ENCODE results near the gene FOXK2. TPM values are rescaled to one million over a fixed set of nuclear protein-coding genes. Genes with fewer than 3 reads are reported as not detected.

Gene FOXK2
- total RNA-seq, 2 experiments from 2014 or later: 58.1 to 75.4 TPM

GRCh38 chr17:82517230-82517865, 2.2 kb upstream of the FOXK2 start:
- CTCF ChIA-PET: interaction anchor here (0.7 to 0.8 kb wide), 2 partner anchors 17 to 22 kb away, joined by 3 read pairs; no protein-coding TSS in a partner anchor
- no peak overlapping the region for H3K4me3 Mint-ChIP-seq
- no peaks in the 10 kb centered on the region for H3K9me3 Mint-ChIP-seq (ENCODE audit: low read depth)
- intact Hi-C loops (cut with DNase I, micrococcal nuclease): no loop called here
- no peak for DNase-seq
- POLR2A ChIA-PET: no interaction called here
- peaks cover 10% of the 10 kb centered on the region for H3K36me3 Mint-ChIP-seq (ENCODE audit: low read depth)
- H3K27ac Mint-ChIP-seq: no peak overlapping the region
- H3K4me1 Mint-ChIP-seq: peaks cover 13% of the 10 kb centered on the region
- H3K27me3 Mint-ChIP-seq: no peaks in the 10 kb centered on the region
- ATAC-seq: no peak

GRCh38 chr17:82519971-82520903, 705 bp downstream of the FOXK2 start:
- POLR2A ChIA-PET: interaction anchor here (1.4 to 1.5 kb wide), 3 partner anchors 22 to 69 kb away, joined by 3 to 7 read pairs (median 6); partner anchors contain the start of genes CYBC1 and NARF
- CTCF ChIA-PET: interaction anchor here (0.8 to 1.6 kb wide), 6 partner anchors 21 to 222 kb away, joined by 3 read pairs; no protein-coding TSS in a partner anchor
- H3K4me3 Mint-ChIP-seq: peak overlapping the region; percentile 88
- peak overlapping the region; percentile 92 for H3K27ac Mint-ChIP-seq
- ATAC-seq (no peak), DNase-seq (peak; percentile 66)
- no peaks in the 10 kb centered on the region for H3K27me3 Mint-ChIP-seq
- intact Hi-C loops (cut with DNase I, micrococcal nuclease): loop anchor here (1.0 to 5.0 kb wide), 14 partner anchors 14 to 531 kb away; partner anchors contain the start of genes CYBC1 (in 2 of the 2), NARF (in 2 of the 2), CSNK1D (in 1 of the 2) and HEXD (in 1 of the 2)
- no peaks in the 10 kb centered on the region for H3K9me3 Mint-ChIP-seq (ENCODE audit: low read depth)
- peaks cover 17% of the 10 kb centered on the region for H3K36me3 Mint-ChIP-seq (ENCODE audit: low read depth)
- H3K4me1 Mint-ChIP-seq: peaks cover 33% of the 10 kb centered on the region

GRCh38 chr17:82524540-82524939, 5.0 kb downstream of the FOXK2 start:
- Mint-ChIP-seq H3K4me1 (peaks cover 56% of the 10 kb centered on the region), H3K9me3 (ENCODE audit: low read depth) (no peaks in the 10 kb centered on the region), H3K27me3 (no peaks in the 10 kb centered on the region), H3K27ac (no peak overlapping the region), H3K4me3 (no peak overlapping the region), H3K36me3 (ENCODE audit: low read depth) (peaks cover 22% of the 10 kb centered on the region)
- ATAC-seq (no peak), DNase-seq (no peak)
- intact Hi-C loops (cut with DNase I, micrococcal nuclease): loop anchor here in 1 of 2 experiments (5.0 kb wide), 1 partner anchor 33 kb away; no protein-coding TSS in a partner anchor
- ChIA-PET POLR2A (no interaction called here), CTCF (interaction anchor here (0.9 kb wide), 1 partner anchor 9 kb away, joined by 3 read pairs; no protein-coding TSS in a partner anchor)

GRCh38 chr17:82525712-82526111, 6.2 kb downstream of the FOXK2 start:
- Mint-ChIP-seq H3K27ac (peak overlapping the region; percentile 6), H3K36me3 (ENCODE audit: low read depth) (peaks cover 18% of the 10 kb centered on the region), H3K9me3 (ENCODE audit: low read depth) (no peaks in the 10 kb centered on the region), H3K4me3 (no peak overlapping the region), H3K4me1 (peaks cover 61% of the 10 kb centered on the region), H3K27me3 (no peaks in the 10 kb centered on the region)
- ChIA-PET POLR2A (no interaction called here), CTCF (interaction anchor here (0.6 to 1.5 kb wide), 3 partner anchors 19 to 28 kb away, joined by 3 to 5 read pairs (median 3); no protein-coding TSS in a partner anchor)
- DNase-seq (no peak), ATAC-seq (no peak)
- intact Hi-C loops (cut with DNase I, micrococcal nuclease): no loop called here

GRCh38 chr17:82527898-82528297, 8.4 kb downstream of the FOXK2 start:
- ChIA-PET POLR2A (no interaction called here), CTCF (interaction anchor here (0.6 to 1.3 kb wide), 4 partner anchors 14 to 323 kb away, joined by 3 to 4 read pairs (median 3); no protein-coding TSS in a partner anchor)
- Mint-ChIP-seq H3K27me3 (no peaks in the 10 kb centered on the region), H3K4me3 (no peak overlapping the region), H3K9me3 (ENCODE audit: low read depth) (no peaks in the 10 kb centered on the region), H3K36me3 (ENCODE audit: low read depth) (peaks cover 17% of the 10 kb centered on the region), H3K27ac (peak overlapping the region; percentile 47), H3K4me1 (peaks cover 56% of the 10 kb centered on the region)
- intact Hi-C loops (cut with DNase I, micrococcal nuclease): no loop called here
- DNase-seq (no peak), ATAC-seq (no peak)

GRCh38 chr17:82528484-82529265, 9.1 kb downstream of the FOXK2 start:
- H3K27ac Mint-ChIP-seq: peak overlapping the region; percentile 14
- H3K9me3 Mint-ChIP-seq (ENCODE audit: low read depth): no peaks in the 10 kb centered on the region
- ChIA-PET CTCF (interaction anchor here (1.3 kb wide), 1 partner anchor 18 kb away, joined by 4 read pairs; no protein-coding TSS in a partner anchor), POLR2A (no interaction called here)
- no peaks in the 10 kb centered on the region for H3K27me3 Mint-ChIP-seq
- DNase-seq (peak; percentile 35), ATAC-seq (peak; percentile 27)
- H3K4me1 Mint-ChIP-seq: peaks cover 52% of the 10 kb centered on the region
- H3K36me3 Mint-ChIP-seq (ENCODE audit: low read depth): peaks cover 14% of the 10 kb centered on the region
- H3K4me3 Mint-ChIP-seq: no peak overlapping the region
- intact Hi-C loops (cut with DNase I, micrococcal nuclease): no loop called here

- DNase-seq (no peak), ATAC-seq (no peak)
- POLR2A ChIA-PET: interaction anchor here (0.6 to 0.7 kb wide), 3 partner anchors 20 to 409 kb away, joined by 3 to 6 read pairs (median 4); no protein-coding TSS in a partner anchor
- Mint-ChIP-seq H3K4me1 (peaks cover 57% of the 10 kb centered on the region), H3K27ac (no peak overlapping the region), H3K27me3 (no peaks in the 10 kb centered on the region), H3K36me3 (ENCODE audit: low read depth) (peaks cover 12% of the 10 kb centered on the region), H3K9me3 (ENCODE audit: low read depth) (no peaks in the 10 kb centered on the region), H3K4me3 (no peak overlapping the region)
- intact Hi-C loops (cut with DNase I, micrococcal nuclease): no loop called here
- CTCF ChIA-PET: no interaction called here
These were observed 10.4 kb downstream of the FOXK2 start for GRCh38 chr17:82529914-82530300.

- no peak overlapping the region for H3K4me3 Mint-ChIP-seq
- no peaks in the 10 kb centered on the region for H3K9me3 Mint-ChIP-seq (ENCODE audit: low read depth)
- peak overlapping the region; percentile 91 for H3K27ac Mint-ChIP-seq
- H3K27me3 Mint-ChIP-seq: no peaks in the 10 kb centered on the region
- peak; percentile 42 for DNase-seq
- intact Hi-C loops (cut with DNase I, micrococcal nuclease): no loop called here
- ChIA-PET CTCF (interaction anchor here (0.7 to 1.7 kb wide), 4 partner anchors 23 to 114 kb away, joined by 3 read pairs; no protein-coding TSS in a partner anchor), POLR2A (interaction anchor here (1.0 kb wide), 1 partner anchor 12 kb away, joined by 3 read pairs; no protein-coding TSS in a partner anchor)
- peaks cover 10% of the 10 kb centered on the region for H3K36me3 Mint-ChIP-seq (ENCODE audit: low read depth)
- H3K4me1 Mint-ChIP-seq: peaks cover 60% of the 10 kb centered on the region
- ATAC-seq: peak; percentile 81
These were observed 11.9 kb downstream of the FOXK2 start for GRCh38 chr17:82531431-82531881.

- Mint-ChIP-seq H3K4me1 (peaks cover 57% of the 10 kb centered on the region), H3K36me3 (ENCODE audit: low read depth) (peaks cover 7% of the 10 kb centered on the region), H3K4me3 (no peak overlapping the region), H3K27ac (no peak overlapping the region), H3K27me3 (no peaks in the 10 kb centered on the region), H3K9me3 (ENCODE audit: low read depth) (no peaks in the 10 kb centered on the region)
- POLR2A ChIA-PET: no interaction called here
- intact Hi-C loops (cut with DNase I, micrococcal nuclease): no loop called here
- DNase-seq (no peak), ATAC-seq (no peak)
- CTCF ChIA-PET: interaction anchor here (3.1 kb wide), 1 partner anchor 20 kb away, joined by 17 read pairs; no protein-coding TSS in a partner anchor
These were observed 14.9 kb downstream of the FOXK2 start for GRCh38 chr17:82534401-82534812.

GRCh38 chr17:82536512-82537201, 17.1 kb downstream of the FOXK2 start:
- H3K4me1 Mint-ChIP-seq: peaks cover 51% of the 10 kb centered on the region
- peak overlapping the region; percentile 86 for H3K27ac Mint-ChIP-seq
- POLR2A ChIA-PET: interaction anchor here (0.9 to 1.1 kb wide), 2 partner anchors 10 to 18 kb away, joined by 3 read pairs; partner anchors contain the start of gene FOXK2
- H3K36me3 Mint-ChIP-seq (ENCODE audit: low read depth): no peaks in the 10 kb centered on the region
- H3K4me3 Mint-ChIP-seq: peak overlapping the region; percentile 33
- CTCF ChIA-PET: interaction anchor here (0.9 to 3.7 kb wide), 4 partner anchors 9 to 31 kb away, joined by 3 to 33 read pairs (median 12); no protein-coding TSS in a partner anchor
- intact Hi-C loops (cut with DNase I, micrococcal nuclease): no loop called here
- no peaks in the 10 kb centered on the region for H3K27me3 Mint-ChIP-seq
- no peaks in the 10 kb centered on the region for H3K9me3 Mint-ChIP-seq (ENCODE audit: low read depth)
- no peak for DNase-seq
- no peak for ATAC-seq
